ENCODE measurements around the gene DQX1. TPM values are rescaled to one million over a fixed set of nuclear protein-coding genes. Genes with fewer than 3 reads are reported as not detected.

The DQX1 gene
- total RNA-seq, 5 donors from 2014 or later (not counting 1 experiment from before 2014, with no cell fraction given): 0.33 to 0.76 (median 0.47) TPM; not detected in 2

- Mint-ChIP-seq H3K36me3 (peaks cover 3% of the 10 kb centered on the region), H3K27me3 (peaks cover 32 to 42% of the 10 kb centered on the region in 2 donors), H3K27ac (peak overlapping the region in 1 of 2 donors; percentile 11), H3K4me1 (peaks cover 13 to 25% (median 22%) of the 10 kb centered on the region in 3 donors), H3K9me3 (no peaks in the 10 kb centered on the region), H3K4me3 (no peak overlapping the region)
- H3K27ac ChIP-seq (ENCODE audit: low read length): no peak overlapping the region
- H3K4me1 ChIP-seq (ENCODE audit: control insufficient read depth in 1 of 2, extremely low read depth in 1 of 2, insufficient read depth in 2 of 2, low read length in 2 of 2): peaks cover 2 to 39% of the 10 kb centered on the region in 2 experiments
- no peaks in the 10 kb centered on the region for H3K9me3 ChIP-seq
- ChIA-PET CTCF (no interaction called here), POLR2A (no interaction called here)
- peaks cover 0 to 45% of the 10 kb centered on the region in 2 experiments for H3K27me3 ChIP-seq (replicated peaks in 1 of 2; ENCODE audit: control insufficient read depth in 2 of 2, extremely low read depth in 1 of 2, insufficient read depth in 2 of 2, low read length in 1 of 2)
- no peaks in the 10 kb centered on the region for H3K36me3 ChIP-seq (ENCODE audit: control insufficient read depth in 2 of 2, extremely low read depth in 1 of 2, insufficient read depth in 1 of 2, low read length in 1 of 2)
- no peak for ATAC-seq (replicated peaks in 1 of 4)
- DNase-seq: no peak
- H3K4me3 ChIP-seq (ENCODE audit: control insufficient read depth in 1 of 2, extremely low read depth in 1 of 2, low read length in 1 of 2): no peak overlapping the region
Observed at GRCh38 chr2:74551530-74551929, 25.5 kb upstream of the DQX1 start.

DNA sequence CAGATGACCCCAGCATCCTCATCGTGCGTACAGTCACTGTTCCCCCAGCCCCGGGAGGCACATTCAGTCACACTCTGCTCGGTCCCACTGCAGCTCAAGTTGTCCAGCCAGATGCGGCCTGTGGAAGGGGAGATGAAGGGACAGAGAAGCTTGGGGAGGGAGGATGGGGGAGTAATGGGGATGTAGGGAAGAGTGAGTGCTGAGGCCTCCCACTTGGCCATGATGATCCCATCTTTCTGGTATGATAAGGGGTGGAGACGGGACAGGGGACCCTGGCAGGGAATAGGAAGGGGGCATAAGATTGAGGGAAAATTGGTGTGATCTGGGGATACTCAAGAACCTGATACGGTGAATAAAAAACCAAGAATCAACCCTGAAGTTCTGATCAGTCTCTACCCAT is 24.2 kb upstream of the DQX1 start:
- Mint-ChIP-seq H3K4me1 (peaks cover 11 to 16% (median 15%) of the 10 kb centered on the region in 3 donors), H3K27ac (no peak overlapping the region), H3K36me3 (no peaks in the 10 kb centered on the region), H3K9me3 (no peaks in the 10 kb centered on the region), H3K27me3 (peaks cover 42 to 50% of the 10 kb centered on the region in 2 donors), H3K4me3 (peak overlapping the region in 1 of 3 donors; percentile 65)
- Histone ChIP-seq H3K4me1 (ENCODE audit: control insufficient read depth in 1 of 2, extremely low read depth in 1 of 2, insufficient read depth in 2 of 2, low read length in 2 of 2) (peaks cover 2 to 30% of the 10 kb centered on the region in 2 experiments), H3K36me3 (ENCODE audit: control insufficient read depth in 2 of 2, extremely low read depth in 1 of 2, insufficient read depth in 1 of 2, low read length in 1 of 2) (no peaks in the 10 kb centered on the region), H3K27ac (ENCODE audit: low read length) (no peak overlapping the region), H3K4me3 (ENCODE audit: control insufficient read depth in 1 of 2, extremely low read depth in 1 of 2, low read length in 1 of 2) (no peak overlapping the region), H3K27me3 (replicated peaks in 1 of 2; ENCODE audit: control insufficient read depth in 2 of 2, extremely low read depth in 1 of 2, insufficient read depth in 2 of 2, low read length in 1 of 2) (peaks cover 0 to 45% of the 10 kb centered on the region in 2 experiments), H3K9me3 (no peaks in the 10 kb centered on the region)
- POLR2A ChIA-PET: interaction anchor here in 1 of 2 donors (0.6 kb wide), 1 partner anchor 48 kb away, joined by 3 read pairs; no protein-coding TSS in a partner anchor
- CTCF ChIA-PET: no interaction called here
- DNase-seq: no peak
- no peak for ATAC-seq (replicated peaks in 1 of 4)
- WGBS (ENCODE audit: insufficient coverage): 93% methylated on average over 6 of the region's 7 CpGs

GRCh38 chr2:74548900-74549826 is 23.1 kb upstream of the DQX1 start:
- ATAC-seq (replicated peaks in 1 of 4): peak in 3 of 4 experiments; percentile 24 to 47 (median 39)
- CTCF ChIA-PET: no interaction called here
- peak overlapping the region; percentile 40 to 62 for H3K4me3 ChIP-seq (ENCODE audit: control insufficient read depth in 1 of 2, extremely low read depth in 1 of 2, low read length in 1 of 2)

DNA sequence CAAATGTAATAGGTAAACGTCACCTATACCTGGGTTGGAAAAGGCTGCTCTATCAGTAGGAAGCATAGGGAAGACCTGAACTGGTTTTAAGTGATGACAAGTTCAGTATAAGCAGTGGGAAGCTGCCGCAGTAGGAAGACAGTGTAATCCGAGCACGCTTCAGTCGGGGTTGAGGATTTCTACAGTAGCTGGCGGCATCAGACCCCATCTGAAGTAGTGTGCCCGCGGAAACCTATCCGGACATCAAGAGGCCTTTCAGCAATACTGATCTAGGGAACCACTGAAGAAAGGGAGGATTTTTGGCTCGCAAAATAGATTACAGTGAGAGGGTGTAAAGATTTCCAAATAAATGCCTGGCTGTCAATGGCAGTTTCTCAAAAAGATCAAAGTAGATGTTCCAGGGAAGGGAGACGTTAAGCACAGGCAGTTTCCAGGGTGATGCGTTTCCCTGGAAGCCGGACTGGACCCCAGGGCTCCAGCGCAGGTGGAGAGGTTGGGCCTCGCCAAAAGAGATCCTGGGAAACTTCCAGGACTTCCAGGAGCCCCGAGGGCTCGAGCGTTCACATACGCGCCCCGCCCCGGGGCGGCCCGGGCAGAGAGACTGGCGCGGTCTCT is 22.4 kb upstream of the DQX1 start:
- ChIA-PET CTCF (no interaction called here), POLR2A (no interaction called here)
- H3K27me3 ChIP-seq (replicated peaks in 1 of 2; ENCODE audit: control insufficient read depth in 2 of 2, extremely low read depth in 1 of 2, insufficient read depth in 2 of 2, low read length in 1 of 2): peaks cover 0 to 40% of the 10 kb centered on the region in 2 experiments
- H3K27ac ChIP-seq (ENCODE audit: low read length): no peak overlapping the region
- H3K4me3 ChIP-seq (ENCODE audit: control insufficient read depth in 1 of 2, extremely low read depth in 1 of 2, low read length in 1 of 2): peak overlapping the region in 1 of 2 donors; percentile 62
- 36% methylated on average over 26 of the region's 26 CpGs for WGBS (ENCODE audit: insufficient coverage)
- ATAC-seq (replicated peaks in 1 of 4): no peak
- H3K4me1 ChIP-seq (ENCODE audit: control insufficient read depth in 1 of 2, extremely low read depth in 1 of 2, insufficient read depth in 2 of 2, low read length in 2 of 2): peaks cover 2 to 15% of the 10 kb centered on the region in 2 experiments
- Mint-ChIP-seq H3K4me1 (peaks cover 10 to 14% (median 11%) of the 10 kb centered on the region in 3 donors), H3K27me3 (peaks cover 47 to 50% of the 10 kb centered on the region in 2 donors), H3K4me3 (peak overlapping the region; percentile 58 to 78 (median 65)), H3K36me3 (no peaks in the 10 kb centered on the region), H3K9me3 (no peaks in the 10 kb centered on the region), H3K27ac (peak overlapping the region in 1 of 2 donors; percentile 47)
- H3K9me3 ChIP-seq: no peaks in the 10 kb centered on the region
- no peaks in the 10 kb centered on the region for H3K36me3 ChIP-seq (ENCODE audit: control insufficient read depth in 2 of 2, extremely low read depth in 1 of 2, insufficient read depth in 1 of 2, low read length in 1 of 2)
- no peak for DNase-seq

More at GRCh38 chr2:74548900-74549826, 23.1 kb upstream of the DQX1 start:
- Mint-ChIP-seq H3K4me3 (peak overlapping the region; percentile 53 to 78 (median 55)), H3K9me3 (no peaks in the 10 kb centered on the region), H3K36me3 (no peaks in the 10 kb centered on the region), H3K27me3 (peaks cover 45 to 50% of the 10 kb centered on the region in 2 donors), H3K4me1 (peaks cover 10 to 16% (median 15%) of the 10 kb centered on the region in 3 donors), H3K27ac (no peak overlapping the region)
- Histone ChIP-seq H3K27ac (ENCODE audit: low read length) (no peak overlapping the region), H3K27me3 (replicated peaks in 1 of 2; ENCODE audit: control insufficient read depth in 2 of 2, extremely low read depth in 1 of 2, insufficient read depth in 2 of 2, low read length in 1 of 2) (peaks cover 0 to 43% of the 10 kb centered on the region in 2 experiments), H3K4me1 (ENCODE audit: control insufficient read depth in 1 of 2, extremely low read depth in 1 of 2, insufficient read depth in 2 of 2, low read length in 2 of 2) (peaks cover 2 to 23% of the 10 kb centered on the region in 2 experiments), H3K36me3 (ENCODE audit: control insufficient read depth in 2 of 2, extremely low read depth in 1 of 2, insufficient read depth in 1 of 2, low read length in 1 of 2) (no peaks in the 10 kb centered on the region), H3K9me3 (no peaks in the 10 kb centered on the region)
- POLR2A ChIA-PET: no interaction called here
- WGBS (ENCODE audit: insufficient coverage): 6% methylated on average over 85 of the region's 85 CpGs
- no peak for DNase-seq

DNA sequence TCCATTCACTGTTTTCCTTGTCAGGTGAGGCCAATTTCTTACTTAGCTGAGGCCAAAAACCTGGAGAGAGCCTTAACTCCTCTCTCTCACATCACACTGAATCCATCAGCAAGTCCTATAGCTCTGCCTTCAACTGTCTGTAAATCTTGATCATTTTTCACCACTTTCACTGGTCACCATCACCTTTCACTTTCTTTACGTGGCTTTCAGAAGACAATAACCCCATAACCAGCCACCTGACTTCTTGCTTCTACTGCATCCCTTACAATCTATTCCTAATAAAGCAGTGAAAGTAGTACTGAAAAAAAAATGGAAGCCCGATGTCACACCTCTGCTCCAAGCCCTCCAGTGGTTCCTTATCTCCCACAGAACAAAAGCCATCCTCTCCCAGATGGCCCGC is 20.0 kb upstream of the DQX1 start:
- H3K4me1 Mint-ChIP-seq: peaks cover 10% of the 10 kb centered on the region in 3 donors
- no peak for DNase-seq
- Histone ChIP-seq H3K4me3 (ENCODE audit: control insufficient read depth in 1 of 2, extremely low read depth in 1 of 2, low read length in 1 of 2) (no peak overlapping the region), H3K27ac (ENCODE audit: low read length) (no peak overlapping the region), H3K27me3 (replicated peaks in 1 of 2; ENCODE audit: control insufficient read depth in 2 of 2, extremely low read depth in 1 of 2, insufficient read depth in 2 of 2, low read length in 1 of 2) (peaks cover 0 to 43% of the 10 kb centered on the region in 2 experiments), H3K36me3 (ENCODE audit: control insufficient read depth in 2 of 2, extremely low read depth in 1 of 2, insufficient read depth in 1 of 2, low read length in 1 of 2) (no peaks in the 10 kb centered on the region), H3K9me3 (no peaks in the 10 kb centered on the region), H3K4me1 (ENCODE audit: control insufficient read depth in 1 of 2, extremely low read depth in 1 of 2, insufficient read depth in 2 of 2, low read length in 2 of 2) (peaks cover 2 to 12% of the 10 kb centered on the region in 2 experiments)
- H3K36me3 Mint-ChIP-seq: no peaks in the 10 kb centered on the region
- ChIA-PET POLR2A (no interaction called here), CTCF (no interaction called here)
- no peak overlapping the region for H3K4me3 Mint-ChIP-seq
- WGBS (ENCODE audit: insufficient coverage): 100% methylated on average over 1 of the region's 3 CpGs
- H3K27ac Mint-ChIP-seq: no peak overlapping the region
- no peaks in the 10 kb centered on the region for H3K9me3 Mint-ChIP-seq
- peaks cover 53 to 55% of the 10 kb centered on the region in 2 donors for H3K27me3 Mint-ChIP-seq
- ATAC-seq (replicated peaks in 1 of 4): no peak

- ChIA-PET POLR2A (no interaction called here), CTCF (no interaction called here)
- no peak overlapping the region for H3K4me3 ChIP-seq (ENCODE audit: control insufficient read depth in 1 of 2, extremely low read depth in 1 of 2, low read length in 1 of 2)
- H3K27ac ChIP-seq (ENCODE audit: low read length): no peak overlapping the region
- H3K9me3 ChIP-seq: no peaks in the 10 kb centered on the region
- DNase-seq: peak in 1 of 35 experiments; percentile 46
- Mint-ChIP-seq H3K9me3 (no peaks in the 10 kb centered on the region), H3K27me3 (peaks cover 48 to 49% of the 10 kb centered on the region in 2 donors), H3K4me3 (no peak overlapping the region), H3K27ac (no peak overlapping the region), H3K4me1 (peaks cover 9 to 10% (median 10%) of the 10 kb centered on the region in 3 donors), H3K36me3 (no peaks in the 10 kb centered on the region)
- 68% methylated on average over 3 of the region's 3 CpGs for WGBS (ENCODE audit: insufficient coverage)
- H3K36me3 ChIP-seq (ENCODE audit: control insufficient read depth in 2 of 2, extremely low read depth in 1 of 2, insufficient read depth in 1 of 2, low read length in 1 of 2): no peaks in the 10 kb centered on the region
- H3K4me1 ChIP-seq (ENCODE audit: control insufficient read depth in 1 of 2, extremely low read depth in 1 of 2, insufficient read depth in 2 of 2, low read length in 2 of 2): peaks cover 2 to 12% of the 10 kb centered on the region in 2 experiments
- ATAC-seq (replicated peaks in 1 of 4): peak in 2 of 4 experiments; percentile 42
- H3K27me3 ChIP-seq (replicated peaks in 1 of 2; ENCODE audit: control insufficient read depth in 2 of 2, extremely low read depth in 1 of 2, insufficient read depth in 2 of 2, low read length in 1 of 2): peaks cover 0 to 45% of the 10 kb centered on the region in 2 experiments
Observed at GRCh38 chr2:74544634-74545033, 18.6 kb upstream of the DQX1 start.
